GM21390 (cell line): Measurements from ENCODE around the gene NUBPL.
"Not testable (repeated sequence)": the region's sequence is repeated elsewhere in the genome, so short reads cannot be mapped to it uniquely, and the experiment has no call there.

Experiments
- ATAC-seq: cut with Tn5 transposase; IDR thresholded peaks from one replicate; pipeline ENCODE4 v1.9.1; 2021; ENCODE audit not compliant: unreplicated experiment

Gene NUBPL

DNA sequence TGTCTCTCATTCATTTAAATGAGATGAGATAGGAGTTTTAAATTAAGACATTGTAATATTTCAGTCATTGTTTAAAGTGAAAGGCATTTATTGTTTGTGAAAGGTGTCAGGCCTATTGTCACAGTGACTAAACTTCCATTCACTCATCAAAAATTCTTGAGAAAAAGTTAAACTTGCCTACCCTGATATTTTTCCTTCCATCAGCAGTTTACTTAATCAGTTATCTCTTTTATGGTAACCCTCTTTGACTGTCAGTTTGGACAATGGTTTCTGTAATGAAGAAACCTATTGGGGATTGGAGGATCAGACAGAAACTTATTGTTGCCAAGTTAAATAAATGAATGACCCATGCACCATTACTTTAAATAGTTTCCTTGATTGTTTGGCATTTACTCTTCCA, 241.6 kb downstream of the NUBPL start:
- no peak for ATAC-seq

DNA sequence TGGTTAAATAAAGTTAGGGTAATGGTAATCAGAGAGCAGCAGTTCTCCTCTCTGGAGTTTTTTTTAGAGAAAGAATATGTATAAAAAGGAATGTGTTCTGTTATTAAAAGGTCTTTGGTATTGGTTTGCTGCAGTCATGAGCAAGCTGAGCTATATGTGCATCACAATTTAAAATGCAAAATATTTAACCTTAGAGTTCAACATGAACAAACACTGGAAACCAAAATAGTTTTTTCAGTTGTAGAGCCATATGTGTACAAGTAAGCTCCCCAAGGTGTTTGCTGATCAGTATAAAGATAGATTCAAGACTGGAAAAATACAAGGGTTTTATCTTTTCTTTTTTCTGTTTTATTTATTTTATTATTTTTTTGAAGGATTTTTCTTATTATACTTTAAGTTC, 245.0 kb downstream of the NUBPL start:
- no peak for ATAC-seq

DNA sequence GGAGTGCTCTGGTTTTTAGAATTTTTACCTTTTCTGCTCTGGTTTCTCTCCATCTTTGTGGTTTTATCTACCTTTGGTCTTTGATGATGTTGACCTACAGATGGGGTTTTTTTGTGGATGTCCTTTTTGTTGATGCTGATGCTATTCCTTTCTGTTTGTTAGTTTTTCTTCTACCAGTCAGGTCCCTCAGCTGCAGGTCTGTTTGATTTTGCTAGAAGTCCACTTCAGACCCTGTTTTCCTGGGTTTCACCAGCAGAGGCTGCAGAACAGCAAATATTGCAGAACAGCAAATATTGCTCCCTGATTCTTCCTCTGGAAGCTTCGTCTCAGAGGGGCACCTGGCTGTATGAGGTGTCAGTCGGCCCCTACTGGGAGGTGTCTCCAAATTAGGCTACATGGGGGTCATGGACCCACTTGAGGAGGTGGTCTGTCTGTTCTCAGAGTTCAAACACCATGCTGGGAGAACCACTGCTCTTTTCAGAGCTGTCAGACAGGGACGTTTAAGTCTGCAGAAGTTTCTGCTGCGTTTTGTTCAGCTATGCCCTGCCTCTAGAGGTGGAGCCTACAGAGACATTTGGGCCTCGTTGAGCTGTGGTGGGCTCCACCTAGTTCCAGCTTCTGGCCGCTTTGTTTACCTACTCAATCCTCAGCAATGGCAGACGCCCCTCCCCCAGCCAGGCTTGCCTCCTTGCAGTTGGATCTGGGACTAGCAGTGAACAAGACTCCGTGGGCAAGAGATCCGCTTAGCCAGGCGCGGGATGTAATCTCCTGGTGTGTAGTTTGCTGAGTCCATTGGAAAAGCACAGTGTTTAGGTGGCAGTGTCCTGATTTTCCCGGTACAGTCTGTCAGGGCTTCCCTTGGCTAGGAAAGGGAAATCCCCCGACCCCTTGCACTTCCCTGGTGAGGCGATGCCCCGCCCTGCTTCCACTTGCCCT, 250.8 kb downstream of the NUBPL start:
- ATAC-seq = not testable (repeated sequence)

DNA sequence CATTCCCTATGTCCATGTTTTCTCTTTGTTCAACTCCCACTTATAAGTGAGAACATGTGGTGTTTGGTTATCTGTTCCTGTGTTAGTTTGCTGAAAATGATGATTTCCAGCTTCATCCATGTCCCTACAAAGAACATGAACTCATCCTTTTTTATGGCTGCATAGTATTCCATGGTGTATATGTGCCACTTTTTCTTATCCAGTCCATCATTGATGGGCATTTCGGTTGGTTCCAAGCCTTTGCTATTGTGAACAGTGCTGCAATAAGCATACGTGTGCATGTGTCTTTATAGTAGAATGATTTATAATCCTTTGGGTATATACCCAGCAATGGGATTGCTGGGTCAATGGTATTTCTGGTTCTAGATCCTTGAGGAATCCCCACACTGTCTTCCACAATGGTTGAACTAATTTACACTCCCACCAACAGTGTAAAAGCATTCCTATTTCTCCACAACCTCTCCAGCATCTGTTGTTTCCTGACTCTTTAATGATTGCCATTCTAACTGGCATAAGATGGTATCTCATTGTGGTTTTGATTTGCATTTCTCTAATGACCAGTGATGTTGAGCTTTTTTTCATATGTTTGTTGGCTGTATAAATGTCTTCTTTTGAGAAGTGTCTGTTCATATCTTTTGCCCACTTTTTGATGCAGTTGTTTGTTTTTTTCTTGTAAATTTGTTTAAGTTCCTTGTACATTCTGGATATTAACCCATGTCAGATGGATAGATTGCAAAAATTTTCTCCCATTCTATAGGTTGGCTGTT, 252.7 kb downstream of the NUBPL start:
- not testable (repeated sequence) for ATAC-seq

DNA sequence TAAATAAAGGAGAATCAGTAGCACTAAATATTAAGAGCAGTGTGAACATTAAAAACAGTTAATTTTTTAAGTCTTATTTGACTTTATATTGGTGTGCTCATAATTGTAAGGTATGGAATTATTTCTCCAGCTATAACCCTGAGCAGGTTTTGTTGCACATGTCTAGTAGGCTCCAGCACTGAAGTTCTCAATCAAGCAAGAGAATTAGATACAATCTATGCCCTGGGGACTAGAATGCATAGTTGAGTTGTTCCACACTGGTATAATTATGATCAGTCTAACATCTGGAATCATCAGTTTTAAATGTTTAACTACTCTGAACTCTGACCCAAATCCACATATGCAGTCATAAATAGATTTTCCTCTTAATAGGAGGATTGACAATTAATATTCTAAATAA, 258.1 kb downstream of the NUBPL start:
- ATAC-seq = no peak

DNA sequence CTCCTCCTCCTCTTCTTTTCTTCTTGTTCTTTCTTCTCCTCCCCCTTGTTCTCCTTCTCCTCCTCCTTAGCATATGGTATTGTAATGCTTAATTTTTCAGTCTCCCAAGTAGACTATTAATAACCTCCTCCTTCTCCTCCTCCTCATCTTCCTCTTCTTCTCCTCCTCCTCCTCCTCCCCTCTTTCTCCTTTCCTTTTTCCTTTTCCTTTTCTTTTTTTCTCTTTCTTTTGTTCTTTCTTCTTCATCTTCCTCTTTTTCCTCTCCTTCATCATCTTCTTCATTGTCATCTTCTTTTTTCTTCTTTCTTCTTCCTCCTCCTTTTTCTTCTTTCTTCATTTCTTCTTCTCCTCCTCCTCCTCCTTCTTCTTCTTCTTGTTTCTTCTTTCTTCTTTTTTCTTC, 264.3 kb downstream of the NUBPL start:
- ATAC-seq = no peak

DNA sequence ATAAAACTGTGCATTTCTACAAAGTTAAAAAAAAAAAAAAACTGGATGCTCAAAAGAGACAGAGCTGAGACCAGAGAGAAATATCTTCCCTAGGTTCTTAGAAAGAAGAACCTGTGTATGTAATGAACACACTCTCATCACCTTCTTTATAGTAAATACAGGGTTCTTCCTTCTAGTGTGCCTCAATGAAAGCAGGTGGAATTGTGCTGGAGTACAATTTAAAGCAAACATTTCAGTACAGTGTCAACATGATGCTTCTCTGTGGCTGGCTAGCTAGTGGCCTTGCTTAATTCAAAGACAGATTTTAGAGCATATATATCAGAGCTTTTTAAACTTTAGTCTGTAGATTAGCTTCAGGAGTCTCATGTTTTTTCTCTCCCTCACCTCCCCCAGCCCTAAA, 266.1 kb downstream of the NUBPL start:
- ATAC-seq = no peak

DNA sequence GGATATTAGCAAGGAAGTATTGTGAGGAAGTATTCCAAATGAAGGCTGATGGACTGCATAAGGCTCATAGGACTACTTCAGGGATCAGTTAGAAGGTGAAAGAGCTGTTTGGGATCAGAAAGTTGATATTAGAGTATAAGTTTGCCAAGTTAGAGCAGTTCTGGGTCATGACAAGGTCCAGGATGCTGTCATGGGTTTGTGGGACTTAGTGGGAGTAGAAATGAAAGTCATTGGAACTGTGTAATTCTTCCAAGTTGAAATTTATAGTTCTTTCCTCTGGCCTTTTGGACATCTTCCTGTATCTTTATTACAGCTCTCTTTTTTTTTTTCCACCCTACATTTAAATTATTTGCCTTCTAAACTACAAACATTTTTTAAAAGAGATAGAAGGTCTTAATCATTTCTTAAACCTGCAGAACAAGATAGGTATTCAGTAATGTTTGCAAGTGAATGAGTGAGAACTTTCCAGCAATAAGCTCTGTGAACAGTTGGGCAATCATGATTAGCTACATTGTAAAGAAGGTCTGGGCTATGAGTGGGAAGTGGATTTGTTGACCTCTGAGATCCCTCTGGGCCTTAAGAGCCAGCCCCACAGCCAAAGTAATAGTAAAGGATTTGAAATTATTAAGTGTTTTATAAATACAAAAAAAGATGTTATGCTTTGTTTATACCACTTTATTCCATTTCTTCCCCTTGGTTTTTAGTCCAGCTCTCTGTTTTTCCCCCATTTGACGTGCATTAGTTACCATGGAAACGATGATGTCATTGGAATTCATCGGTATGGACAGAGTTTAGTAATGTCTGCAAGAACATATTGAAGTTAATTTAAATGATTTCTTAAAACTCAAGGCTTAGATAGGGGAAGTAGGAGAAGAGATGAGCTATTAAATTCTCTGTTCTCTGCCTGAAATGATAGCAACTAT, 268.0 kb downstream of the NUBPL start:
- no peak for ATAC-seq

DNA sequence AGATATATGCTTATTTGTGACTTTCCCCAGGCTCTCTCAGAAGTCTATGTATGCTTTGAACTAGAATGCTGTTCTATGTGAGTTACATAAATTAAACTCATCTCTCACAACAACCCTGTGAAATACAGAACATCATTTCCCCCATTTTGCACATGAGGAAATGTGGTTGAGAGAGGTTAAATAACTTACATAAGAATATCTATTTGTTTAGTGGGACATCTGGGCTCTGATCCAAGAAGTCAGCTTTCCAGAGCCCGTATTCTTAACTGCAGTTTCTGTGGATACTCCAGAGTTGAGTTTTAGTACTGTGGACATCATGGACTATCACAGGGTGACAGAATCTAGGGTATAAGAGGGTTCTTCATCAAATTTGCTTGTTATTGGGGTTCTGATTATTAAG, 273.4 kb downstream of the NUBPL start:
- no peak for ATAC-seq

DNA sequence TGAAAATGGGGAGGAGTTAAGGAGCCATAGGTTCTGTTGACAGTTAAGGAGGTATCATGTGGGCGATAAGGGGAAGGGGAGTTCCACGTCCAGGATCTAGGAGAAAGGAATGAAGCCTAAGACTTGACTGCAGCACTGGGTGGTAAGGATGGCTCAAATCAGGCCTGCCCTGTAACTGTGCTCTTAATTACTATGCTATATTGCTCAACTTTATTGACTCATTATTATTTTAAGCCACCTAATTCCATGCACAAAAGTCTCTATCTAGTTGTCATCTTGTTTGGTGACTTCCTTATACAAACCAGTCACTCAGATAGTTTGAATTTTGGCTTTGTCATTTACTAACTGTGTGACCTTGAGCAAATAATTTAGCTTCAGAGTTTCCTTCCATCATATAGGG, 273.8 kb downstream of the NUBPL start:
- ATAC-seq = no peak

DNA sequence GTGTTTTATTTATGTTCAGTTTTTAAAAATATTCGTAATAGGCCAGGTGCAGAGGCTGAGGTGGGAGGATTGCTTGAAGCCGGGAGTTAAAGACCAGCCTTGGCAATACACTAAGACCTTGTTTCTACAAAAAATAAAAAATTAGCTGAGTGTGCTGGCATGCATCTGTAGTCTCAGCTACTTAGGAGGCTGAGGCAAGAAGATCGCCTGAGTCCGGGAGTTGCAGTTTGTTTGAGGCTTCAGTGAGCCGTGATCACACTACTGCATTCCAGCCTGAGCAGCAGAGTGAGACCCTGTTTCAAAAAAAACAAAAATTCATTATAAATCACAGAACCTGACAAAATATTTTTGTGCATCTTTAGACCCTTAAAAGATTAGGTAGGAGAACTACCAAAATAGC, 275.8 kb downstream of the NUBPL start:
- no peak for ATAC-seq

DNA sequence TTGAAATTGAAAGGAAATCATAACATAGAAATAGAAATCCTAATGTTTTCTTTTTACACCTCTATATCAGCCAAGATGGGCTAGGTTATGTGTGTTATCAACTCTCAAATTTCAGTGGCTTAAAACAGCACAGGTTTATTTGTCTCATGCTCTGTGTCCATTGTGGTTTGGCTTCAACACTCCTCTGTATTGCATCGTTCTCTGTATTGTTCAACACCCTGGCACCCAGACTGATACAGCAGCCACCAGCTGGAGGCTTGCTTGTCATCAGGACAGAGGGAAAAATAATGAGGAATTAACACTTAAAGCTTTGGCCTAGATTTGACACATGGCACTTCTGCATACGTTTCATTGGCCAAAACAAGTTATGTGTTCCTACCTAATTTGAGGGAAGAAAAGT, 281.7 kb downstream of the NUBPL start:
- ATAC-seq = no peak

DNA sequence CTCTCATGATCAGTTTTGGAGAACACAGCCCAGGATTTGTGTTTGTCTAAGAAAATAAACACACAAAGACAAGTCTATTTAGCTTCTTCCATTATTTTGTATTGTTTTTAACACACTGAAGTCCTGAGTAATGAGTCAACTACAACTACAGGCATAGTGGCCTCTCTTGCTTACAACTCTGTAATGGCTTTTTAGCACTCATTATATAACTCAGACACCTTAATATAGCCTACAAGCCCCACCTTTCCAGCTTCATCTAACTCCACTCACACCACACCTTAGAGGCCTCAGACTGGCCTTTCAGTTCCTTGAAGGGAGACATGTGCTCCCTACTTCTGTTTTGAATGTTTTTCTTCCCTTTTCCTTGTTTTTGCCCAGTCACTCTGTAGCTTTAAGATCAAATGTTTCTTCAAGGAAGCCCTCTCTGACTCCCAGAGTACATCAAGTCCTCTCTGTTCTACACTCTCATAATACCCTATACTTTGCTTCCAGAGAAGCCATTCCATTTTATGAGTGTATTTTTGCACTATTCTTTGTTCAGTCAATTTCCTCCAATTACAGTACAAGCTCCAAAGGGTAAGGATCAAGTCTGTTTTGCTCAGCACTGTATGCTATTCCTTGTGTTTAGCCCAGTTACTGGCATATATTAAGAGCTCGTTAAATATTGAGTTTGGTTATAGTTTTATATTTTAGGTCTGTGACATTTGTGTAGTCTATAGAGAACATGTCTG, 282.3 kb downstream of the NUBPL start:
- peak; percentile 54 for ATAC-seq

DNA sequence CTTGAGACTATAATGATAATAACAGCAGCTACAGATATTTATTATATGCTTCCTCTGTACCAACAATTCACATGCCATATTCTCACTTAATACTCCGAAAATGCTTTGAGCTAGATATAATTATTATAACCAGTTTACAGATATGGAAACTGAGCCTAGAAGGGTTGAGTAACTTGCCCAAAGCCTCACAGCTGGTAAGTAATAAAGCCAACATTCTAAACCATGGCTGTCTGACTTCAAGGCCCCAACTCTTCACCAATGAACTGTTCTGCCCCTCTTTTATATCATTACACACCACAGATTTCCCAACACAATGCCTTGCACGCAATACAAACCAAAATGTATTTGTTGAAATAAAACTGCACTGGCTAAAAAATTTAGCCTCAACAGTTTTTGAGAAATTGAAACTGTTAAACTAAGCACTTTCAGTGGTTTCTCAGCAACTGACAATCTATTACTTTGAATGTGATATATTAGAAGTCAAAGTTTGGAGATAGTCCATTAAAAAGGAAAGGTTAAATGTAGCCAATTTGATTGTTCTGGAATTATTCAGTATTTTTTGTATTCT, 293.4 kb downstream of the NUBPL start:
- peak; percentile 69 for ATAC-seq

DNA sequence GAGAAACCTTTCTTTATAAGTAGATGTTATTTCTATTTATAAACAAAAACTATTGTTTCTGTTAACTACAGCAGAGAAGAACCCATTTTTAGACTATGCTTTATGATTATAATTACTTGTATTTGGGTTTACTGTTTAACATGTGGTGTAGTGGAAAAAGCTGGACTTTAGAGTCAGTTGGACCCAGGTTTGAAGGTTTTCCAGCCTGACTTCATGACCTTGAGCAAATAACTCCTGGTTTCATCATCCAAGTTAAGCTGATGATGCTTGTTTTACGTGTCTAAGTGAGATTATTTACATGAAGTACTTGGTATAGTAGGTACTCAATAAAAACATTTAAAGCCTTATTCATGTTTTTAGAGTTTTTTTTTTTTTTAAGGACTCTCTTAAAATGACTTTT, 294.1 kb downstream of the NUBPL start:
- no peak for ATAC-seq

DNA sequence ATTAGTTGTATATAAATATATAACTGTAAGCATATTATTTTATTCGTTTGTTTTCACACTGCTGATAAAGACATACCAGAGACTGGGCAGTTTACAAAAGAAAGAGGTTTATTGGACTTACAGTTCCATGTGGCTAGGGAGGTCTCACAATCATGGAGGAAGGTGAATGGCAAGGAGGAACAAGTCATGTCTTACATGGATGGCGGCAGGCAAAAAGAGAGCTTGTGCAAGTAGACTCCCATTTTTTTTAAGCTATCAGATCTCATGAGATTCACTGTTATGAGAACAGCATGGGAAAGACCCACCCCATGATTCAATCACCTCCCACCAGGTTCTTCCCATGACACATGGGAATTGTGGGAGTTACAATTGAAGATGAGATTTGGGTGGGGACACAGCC, 294.8 kb downstream of the NUBPL start:
- ATAC-seq = not testable (repeated sequence)

DNA sequence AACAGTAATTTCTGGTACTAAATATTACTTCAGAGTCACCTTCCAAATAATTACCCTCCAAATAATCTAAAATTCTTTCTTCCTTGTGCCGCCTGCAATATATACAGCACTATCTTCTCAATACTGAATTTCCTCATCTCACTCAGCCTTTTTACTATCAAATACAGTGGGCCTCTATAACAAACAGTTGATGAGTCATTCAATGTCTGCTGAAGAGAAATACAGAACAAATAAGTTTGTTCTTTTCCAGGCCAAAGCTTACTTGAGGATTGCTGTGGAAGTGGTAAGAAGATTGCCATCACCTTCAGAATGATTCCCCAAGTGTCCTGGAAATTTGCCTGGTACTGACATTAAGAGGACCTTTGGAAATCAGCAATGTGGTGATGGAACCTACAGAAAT, 297.7 kb downstream of the NUBPL start:
- ATAC-seq = no peak

DNA sequence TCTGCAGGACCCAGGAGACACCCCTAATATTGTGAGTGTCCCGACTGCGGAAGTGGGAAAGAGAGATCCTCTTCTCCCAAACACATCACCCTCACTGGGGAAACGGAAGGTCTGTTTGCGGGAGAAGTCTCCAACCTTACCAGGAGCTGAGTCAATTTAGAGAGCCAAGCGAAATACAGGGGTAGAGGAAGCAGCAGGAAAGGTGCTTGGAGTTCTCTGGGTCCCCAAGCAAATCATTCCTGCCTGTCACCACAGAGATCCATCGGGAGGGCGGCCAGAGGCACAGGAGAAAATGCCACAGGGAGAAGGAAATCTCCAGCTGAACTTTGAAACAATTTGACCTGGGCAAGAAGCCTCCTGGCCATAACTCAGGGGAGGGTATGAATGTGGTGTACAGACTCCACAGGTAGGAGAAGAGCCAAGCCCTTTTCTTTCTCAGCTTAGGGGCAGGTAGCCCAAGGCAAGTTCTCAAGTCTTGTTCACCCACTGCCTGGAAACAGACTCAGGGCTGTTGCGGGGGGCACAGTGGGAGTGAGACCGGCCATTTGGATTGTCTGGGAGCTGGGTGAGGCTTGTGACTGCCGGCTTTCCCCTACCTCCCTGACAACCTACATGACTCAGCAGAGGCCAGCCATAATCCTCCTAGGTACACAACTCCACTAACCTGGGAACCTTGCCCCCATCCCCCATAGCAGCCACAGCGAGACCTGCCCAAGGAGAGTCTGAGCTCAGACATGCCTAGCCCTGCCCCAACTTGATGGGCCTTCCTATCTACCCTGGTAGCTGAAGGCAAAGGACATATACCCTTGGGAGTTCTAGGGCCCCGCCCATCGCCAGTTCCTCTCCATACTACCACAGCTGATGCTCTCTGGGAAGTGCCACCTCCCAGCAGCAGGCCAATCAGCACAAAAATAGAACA, 304.0 kb downstream of the NUBPL start:
- ATAC-seq = no peak

DNA sequence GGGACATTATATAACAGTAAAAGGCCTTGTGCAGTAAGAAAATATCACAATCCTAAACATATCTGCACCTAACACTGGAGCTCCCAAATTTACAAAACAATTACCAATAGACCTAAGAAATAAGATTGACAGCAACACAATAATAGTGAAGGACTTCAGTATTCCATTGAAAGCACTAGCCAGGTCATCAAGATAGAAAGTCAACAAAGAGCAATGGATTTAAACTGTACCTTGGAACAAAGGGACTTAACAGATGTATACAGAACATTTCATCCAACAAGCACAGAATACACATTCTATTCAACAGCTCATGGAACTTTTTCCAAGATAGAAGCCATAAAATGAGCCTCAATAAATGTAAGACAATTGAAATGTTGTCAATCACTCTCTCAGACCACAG, 306.4 kb downstream of the NUBPL start:
- ATAC-seq = no peak
